ENCODE results near the gene ZNF462. TPM values are rescaled to one million over a fixed set of nuclear protein-coding genes. Genes with fewer than 3 reads are reported as not detected.

Gene ZNF462
- polyA plus RNA-seq, 1 donor from 2014 or later: not detected

GRCh38 chr9:106945727-106946660 is 83.0 kb downstream of the ZNF462 start:
- H3K4me3 Mint-ChIP-seq: no peak overlapping the region
- H3K36me3 Mint-ChIP-seq: no peaks in the 10 kb centered on the region
- no peak overlapping the region for H3K27ac Mint-ChIP-seq
- H3K27me3 Mint-ChIP-seq: no peaks in the 10 kb centered on the region
- peaks cover 0 to 2% (median 0%) of the 10 kb centered on the region in 3 donors for H3K4me1 Mint-ChIP-seq
- peaks cover 0 to 2% (median 0%) of the 10 kb centered on the region in 3 donors for H3K9me3 Mint-ChIP-seq

DNA sequence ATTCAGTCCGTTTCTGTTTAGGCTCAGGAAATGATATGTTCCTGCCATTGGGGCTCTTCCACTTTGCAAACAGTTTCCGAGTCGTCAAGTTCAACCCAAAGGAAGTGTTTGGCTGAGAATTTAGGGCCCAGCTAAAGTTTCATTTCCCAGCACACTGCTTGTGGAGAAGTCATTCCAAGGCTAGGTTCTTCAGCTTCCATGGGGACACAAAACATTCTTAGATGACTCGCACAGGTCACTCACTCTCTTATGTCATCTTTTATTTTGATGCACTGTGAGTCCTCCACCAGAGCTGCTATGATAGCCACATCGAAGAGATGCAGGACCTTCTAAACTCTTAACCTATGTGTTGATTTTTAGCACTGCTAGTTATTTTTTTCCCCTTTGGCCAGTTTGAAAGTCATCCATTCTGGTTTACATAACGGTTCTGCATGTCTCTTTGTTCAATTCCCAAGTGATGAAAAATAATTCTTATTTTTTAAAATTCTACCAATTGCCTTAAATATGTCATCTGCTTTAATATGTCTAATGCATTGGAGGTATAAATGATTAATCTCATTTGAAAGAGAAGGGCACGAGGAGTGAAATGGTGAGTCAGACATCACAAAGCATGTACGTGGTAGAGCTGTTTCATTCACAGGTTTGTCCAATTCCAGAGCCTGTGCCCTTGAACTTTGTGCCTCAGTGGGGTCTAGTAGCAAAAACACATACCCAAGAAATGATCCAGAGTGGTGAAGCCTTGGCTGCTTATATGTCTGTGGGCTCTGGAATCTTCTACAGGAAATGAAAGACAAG is 84.3 kb downstream of the ZNF462 start:
- H3K36me3 Mint-ChIP-seq: no peaks in the 10 kb centered on the region
- no peak overlapping the region for H3K4me3 Mint-ChIP-seq
- H3K27ac Mint-ChIP-seq: no peak overlapping the region
- no peaks in the 10 kb centered on the region for H3K9me3 Mint-ChIP-seq
- peaks cover 0 to 2% (median 0%) of the 10 kb centered on the region in 3 donors for H3K4me1 Mint-ChIP-seq
- no peaks in the 10 kb centered on the region for H3K27me3 Mint-ChIP-seq

GRCh38 chr9:106953174-106953573 is 90.2 kb downstream of the ZNF462 start:
- H3K27ac Mint-ChIP-seq: no peak overlapping the region
- H3K4me3 Mint-ChIP-seq: no peak overlapping the region
- H3K9me3 Mint-ChIP-seq: peaks cover 0 to 4% (median 4%) of the 10 kb centered on the region in 3 donors

DNA sequence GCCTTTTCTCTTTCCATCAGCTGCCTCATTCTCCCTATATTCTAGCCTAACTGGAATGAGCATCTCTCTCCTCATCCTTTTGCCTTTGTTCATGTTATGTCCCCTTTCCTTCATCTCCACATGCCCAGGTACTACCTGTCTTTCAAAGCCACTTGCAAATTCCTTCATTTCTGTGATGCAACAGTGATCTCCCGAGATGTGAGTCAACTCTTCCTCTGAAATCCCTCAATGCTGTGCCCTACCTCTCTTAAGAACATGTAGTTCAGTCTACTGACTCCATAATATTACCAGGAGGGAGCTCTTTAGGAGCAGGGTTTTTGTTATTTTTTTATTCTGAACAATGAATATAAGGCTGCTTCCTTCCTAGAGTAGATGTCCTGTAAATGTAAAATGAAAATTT is 91.6 kb downstream of the ZNF462 start:
- no peaks in the 10 kb centered on the region for H3K4me1 Mint-ChIP-seq
- no peaks in the 10 kb centered on the region for H3K36me3 Mint-ChIP-seq
- no peaks in the 10 kb centered on the region for H3K27me3 Mint-ChIP-seq
- H3K4me3 Mint-ChIP-seq: no peak overlapping the region
- H3K27ac Mint-ChIP-seq: no peak overlapping the region
- peaks cover 0 to 4% (median 4%) of the 10 kb centered on the region in 3 donors for H3K9me3 Mint-ChIP-seq

More at GRCh38 chr9:106953174-106953573, 90.2 kb downstream of the ZNF462 start:
- H3K27me3 Mint-ChIP-seq: no peaks in the 10 kb centered on the region
- H3K4me1 Mint-ChIP-seq: no peaks in the 10 kb centered on the region
- H3K36me3 Mint-ChIP-seq: no peaks in the 10 kb centered on the region

- Mint-ChIP-seq H3K9me3 (peaks cover 0 to 4% (median 4%) of the 10 kb centered on the region in 3 donors), H3K4me1 (no peaks in the 10 kb centered on the region), H3K4me3 (no peak overlapping the region), H3K36me3 (no peaks in the 10 kb centered on the region), H3K27ac (no peak overlapping the region), H3K27me3 (peaks cover 1% of the 10 kb centered on the region)
Measured at GRCh38 chr9:106954974-106955850, 92.2 kb downstream of the ZNF462 start.

DNA sequence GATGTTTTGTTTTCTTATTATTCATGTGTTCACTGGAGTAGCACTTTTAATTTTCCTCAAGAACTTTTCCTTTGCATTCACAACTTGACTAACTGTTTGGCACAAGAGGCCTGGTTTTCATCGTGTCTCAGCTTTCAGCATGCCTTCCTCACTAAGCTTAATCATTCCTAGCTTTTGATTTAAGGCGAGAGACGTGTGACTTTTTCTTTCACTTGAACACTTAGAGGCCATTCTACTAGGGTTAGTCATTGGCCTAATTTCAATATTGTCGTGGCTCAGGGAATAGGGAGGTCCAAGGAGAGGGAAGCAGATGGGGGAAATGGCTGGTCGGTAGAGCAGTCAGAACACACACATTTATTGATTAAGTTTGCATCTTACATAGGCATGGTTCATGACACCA is 94.0 kb downstream of the ZNF462 start:
- Mint-ChIP-seq H3K27ac (no peak overlapping the region), H3K4me3 (no peak overlapping the region), H3K9me3 (peaks cover 4 to 15% (median 5%) of the 10 kb centered on the region in 3 donors), H3K4me1 (no peaks in the 10 kb centered on the region), H3K27me3 (peaks cover 3% of the 10 kb centered on the region), H3K36me3 (no peaks in the 10 kb centered on the region)

DNA sequence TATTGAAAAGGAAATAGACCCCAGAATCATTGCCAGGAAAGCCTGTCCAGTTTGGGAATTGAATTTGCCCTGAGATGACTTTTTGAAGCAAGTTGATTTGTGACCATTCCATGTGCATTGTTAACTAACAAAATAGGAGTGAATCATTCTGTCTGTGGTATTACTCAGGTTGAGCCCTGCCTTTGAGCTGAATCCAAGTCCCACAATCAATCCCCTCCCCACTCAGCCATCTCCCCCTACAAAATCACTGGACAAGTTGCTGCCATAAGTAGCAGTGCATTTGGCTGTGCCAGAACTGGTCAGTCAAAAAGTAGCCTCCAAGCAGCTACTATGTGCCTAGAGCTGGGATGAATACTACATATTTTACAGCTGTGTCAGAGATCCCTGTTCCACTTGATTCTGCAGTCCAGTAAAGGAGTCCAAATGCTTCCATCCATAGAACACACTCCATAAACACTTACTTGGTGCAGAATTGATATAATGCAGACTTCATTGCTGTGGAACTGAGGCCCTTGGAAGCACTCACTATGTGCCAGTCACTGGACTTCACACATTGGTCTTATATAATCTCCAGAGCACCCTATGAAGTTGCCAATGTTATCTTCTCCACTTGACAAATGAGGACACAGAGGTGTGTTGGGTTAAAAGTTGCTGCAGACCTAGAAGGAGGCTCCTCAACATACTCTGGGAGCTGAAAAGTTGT is 96.1 kb downstream of the ZNF462 start:
- no peaks in the 10 kb centered on the region for H3K4me1 Mint-ChIP-seq
- peaks cover 4% of the 10 kb centered on the region for H3K27me3 Mint-ChIP-seq
- peaks cover 0 to 15% (median 6%) of the 10 kb centered on the region in 3 donors for H3K9me3 Mint-ChIP-seq
- no peak overlapping the region for H3K4me3 Mint-ChIP-seq
- no peak overlapping the region for H3K27ac Mint-ChIP-seq
- H3K36me3 Mint-ChIP-seq: no peaks in the 10 kb centered on the region

DNA sequence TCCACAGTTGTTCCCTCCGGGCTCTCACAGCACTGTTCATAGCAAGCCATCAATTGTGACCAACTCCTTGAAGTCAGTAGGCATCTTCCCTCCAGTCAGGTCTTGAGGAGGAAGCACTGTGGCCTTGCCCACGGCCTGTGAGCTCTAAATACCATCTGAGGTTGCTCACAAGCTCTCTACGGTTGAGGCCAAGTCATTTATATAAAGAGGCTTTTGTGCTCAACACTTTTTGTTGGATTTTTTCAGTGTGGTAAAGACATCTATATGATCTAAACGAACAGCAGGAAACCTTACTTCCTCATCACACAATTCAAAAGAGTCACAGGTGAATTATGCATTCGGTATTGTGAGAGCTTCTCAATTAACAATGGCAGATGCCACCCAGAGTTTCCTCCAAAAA is 97.3 kb downstream of the ZNF462 start:
- H3K9me3 Mint-ChIP-seq: peaks cover 0 to 15% (median 6%) of the 10 kb centered on the region in 3 donors
- H3K36me3 Mint-ChIP-seq: no peaks in the 10 kb centered on the region
- peaks cover 4% of the 10 kb centered on the region for H3K27me3 Mint-ChIP-seq
- no peaks in the 10 kb centered on the region for H3K4me1 Mint-ChIP-seq
- no peak overlapping the region for H3K4me3 Mint-ChIP-seq
- no peak overlapping the region for H3K27ac Mint-ChIP-seq

DNA sequence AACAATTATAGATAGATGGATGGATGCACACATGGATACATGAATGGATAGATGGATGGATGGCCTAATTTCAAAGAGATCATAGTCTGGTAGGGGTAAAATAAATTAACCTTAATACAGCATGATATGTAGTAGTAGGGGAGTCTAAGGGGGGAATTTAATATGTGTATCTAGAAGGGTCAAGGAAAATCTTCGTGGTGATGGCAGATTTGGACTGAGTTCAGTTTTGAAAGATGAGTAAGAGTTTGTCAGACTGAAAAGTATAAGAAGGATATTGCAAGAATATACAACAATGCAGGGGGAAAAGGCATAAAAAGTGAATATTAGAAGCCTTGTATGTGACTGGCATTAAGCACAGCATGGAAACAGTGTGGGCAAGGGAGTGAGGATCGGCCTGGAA is 98.7 kb downstream of the ZNF462 start:
- peaks cover 4% of the 10 kb centered on the region for H3K27me3 Mint-ChIP-seq
- H3K27ac Mint-ChIP-seq: no peak overlapping the region
- no peaks in the 10 kb centered on the region for H3K4me1 Mint-ChIP-seq
- no peak overlapping the region for H3K4me3 Mint-ChIP-seq
- peaks cover 0 to 12% (median 6%) of the 10 kb centered on the region in 3 donors for H3K9me3 Mint-ChIP-seq
- no peaks in the 10 kb centered on the region for H3K36me3 Mint-ChIP-seq

DNA sequence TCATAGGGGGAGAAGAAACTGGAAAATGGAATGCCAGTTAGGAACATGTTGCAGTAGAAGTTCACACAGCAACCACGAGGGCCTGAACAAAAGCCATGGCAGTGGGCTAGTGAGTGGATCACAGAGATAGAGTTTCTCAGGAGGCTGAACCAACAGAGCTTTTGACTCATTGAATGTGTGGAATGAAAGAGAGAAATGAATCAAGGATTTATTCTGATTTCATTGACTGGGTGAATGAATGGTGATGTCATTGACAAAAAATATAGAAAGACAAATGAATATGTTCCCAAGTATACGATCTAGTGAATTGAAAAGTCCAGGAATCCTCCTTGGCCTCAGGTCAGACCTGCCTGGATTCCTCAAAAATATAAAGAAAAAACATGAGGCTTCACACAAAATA is 99.2 kb downstream of the ZNF462 start:
- Mint-ChIP-seq H3K4me3 (no peak overlapping the region), H3K36me3 (no peaks in the 10 kb centered on the region), H3K27me3 (peaks cover 4% of the 10 kb centered on the region), H3K4me1 (no peaks in the 10 kb centered on the region), H3K9me3 (peaks cover 0 to 12% (median 6%) of the 10 kb centered on the region in 3 donors), H3K27ac (no peak overlapping the region)

GRCh38 chr9:106962615-106963363 is 99.8 kb downstream of the ZNF462 start:
- H3K4me1 Mint-ChIP-seq: peaks cover 0 to under 1% (median 0%) of the 10 kb centered on the region in 3 donors
- peaks cover 0 to 12% (median 6%) of the 10 kb centered on the region in 3 donors for H3K9me3 Mint-ChIP-seq
- H3K36me3 Mint-ChIP-seq: no peaks in the 10 kb centered on the region
- peaks cover 4% of the 10 kb centered on the region for H3K27me3 Mint-ChIP-seq
- no peak overlapping the region for H3K27ac Mint-ChIP-seq
- no peak overlapping the region for H3K4me3 Mint-ChIP-seq

DNA sequence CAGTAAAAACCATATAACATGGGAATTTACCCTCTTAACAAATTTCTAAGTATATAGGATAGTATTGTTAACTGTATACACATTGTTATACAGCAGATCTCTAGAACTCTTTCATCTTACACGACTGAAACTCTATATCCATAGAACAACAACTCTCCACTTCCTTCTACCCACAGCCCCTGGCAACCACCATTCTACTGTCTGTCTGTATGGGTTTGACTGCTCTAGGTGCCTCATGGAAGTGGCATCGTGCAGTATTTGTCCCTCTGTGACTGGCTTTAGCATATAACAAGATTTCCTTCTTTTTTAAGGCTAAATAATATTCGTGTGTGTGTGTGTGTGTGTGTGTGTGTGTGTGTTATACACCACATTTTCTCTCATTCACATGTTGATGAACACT is 100.7 kb downstream of the ZNF462 start:
- peaks cover 0 to 12% (median 6%) of the 10 kb centered on the region in 3 donors for H3K9me3 Mint-ChIP-seq
- H3K27me3 Mint-ChIP-seq: peaks cover 4% of the 10 kb centered on the region
- H3K36me3 Mint-ChIP-seq: no peaks in the 10 kb centered on the region
- H3K4me1 Mint-ChIP-seq: peaks cover 0 to 1% (median 0%) of the 10 kb centered on the region in 3 donors
- H3K4me3 Mint-ChIP-seq: no peak overlapping the region
- no peak overlapping the region for H3K27ac Mint-ChIP-seq

- Mint-ChIP-seq H3K36me3 (no peaks in the 10 kb centered on the region), H3K4me1 (peaks cover 0 to 1% (median 0%) of the 10 kb centered on the region in 3 donors), H3K27ac (no peak overlapping the region), H3K27me3 (peaks cover 5% of the 10 kb centered on the region), H3K9me3 (peaks cover 0 to 12% (median 6%) of the 10 kb centered on the region in 3 donors), H3K4me3 (no peak overlapping the region)
Measured at GRCh38 chr9:106964329-106964728, 101.4 kb downstream of the ZNF462 start.

All from IgD-negative memory B cell (primary cell).